Mammary epithelial cell (primary cell): ENCODE measurements around the gene MYOZ3.

ENCODE experiments used
- EZH2 ChIP-seq: IDR thresholded peaks from 2 replicates; pipeline ENCODE4 v1.6.1; 2012; ENCODE audit warnings: low read length, inconsistent platforms, borderline replicate concordance
- TF ChIP-seq, protein P1 (sequence below), 2 donors: IDR thresholded peaks in 1 of 2; conservative IDR thresholded peaks in 1 of 2; 2 replicates each; pipeline ENCODE4 v1.5.1; 2011 to 2012; ENCODE audit warnings: inconsistent platforms in 2 of 2, low read length in 2 of 2, mild to moderate bottlenecking in 2 of 2, control low read depth in 1 of 2, low read depth in 1 of 2; ENCODE audit not compliant: insufficient read depth in 1 of 2; ENCODE audit errors: extremely low read depth in 1 of 2

DNA sequence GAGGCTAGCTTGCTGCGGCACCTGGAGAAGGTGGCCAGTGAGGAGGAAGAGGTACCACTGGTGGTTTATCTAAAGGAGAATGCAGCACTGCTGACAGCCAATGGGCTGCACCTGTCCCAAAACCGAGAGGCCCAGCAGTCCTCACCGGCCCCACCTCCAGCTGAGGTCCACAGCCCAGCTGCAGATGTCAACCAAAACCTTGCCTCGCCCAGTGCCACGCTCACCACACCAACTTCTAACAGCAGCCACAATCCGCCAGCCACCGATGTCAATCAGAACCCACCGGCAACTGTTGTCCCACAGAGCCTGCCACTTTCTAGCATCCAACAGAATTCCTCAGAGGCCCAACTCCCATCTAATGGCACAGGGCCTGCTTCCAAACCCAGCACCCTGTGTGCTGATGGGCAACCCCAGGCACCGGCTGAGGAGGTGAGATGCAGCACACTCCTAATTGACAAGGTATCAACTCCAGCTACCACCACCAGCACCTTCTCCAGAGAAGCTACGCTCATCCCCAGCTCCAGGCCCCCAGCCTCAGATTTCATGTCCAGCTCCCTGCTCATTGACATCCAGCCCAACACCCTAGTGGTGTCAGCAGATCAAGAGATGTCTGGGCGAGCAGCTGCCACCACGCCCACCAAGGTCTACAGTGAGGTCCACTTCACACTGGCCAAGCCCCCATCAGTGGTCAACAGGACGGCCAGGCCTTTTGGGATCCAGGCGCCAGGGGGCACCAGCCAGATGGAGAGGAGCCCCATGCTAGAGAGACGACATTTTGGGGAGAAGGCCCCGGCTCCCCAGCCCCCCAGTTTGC lies 12.6 kb upstream of the MYOZ3 start:
- TF ChIP-seq, protein P1, sequence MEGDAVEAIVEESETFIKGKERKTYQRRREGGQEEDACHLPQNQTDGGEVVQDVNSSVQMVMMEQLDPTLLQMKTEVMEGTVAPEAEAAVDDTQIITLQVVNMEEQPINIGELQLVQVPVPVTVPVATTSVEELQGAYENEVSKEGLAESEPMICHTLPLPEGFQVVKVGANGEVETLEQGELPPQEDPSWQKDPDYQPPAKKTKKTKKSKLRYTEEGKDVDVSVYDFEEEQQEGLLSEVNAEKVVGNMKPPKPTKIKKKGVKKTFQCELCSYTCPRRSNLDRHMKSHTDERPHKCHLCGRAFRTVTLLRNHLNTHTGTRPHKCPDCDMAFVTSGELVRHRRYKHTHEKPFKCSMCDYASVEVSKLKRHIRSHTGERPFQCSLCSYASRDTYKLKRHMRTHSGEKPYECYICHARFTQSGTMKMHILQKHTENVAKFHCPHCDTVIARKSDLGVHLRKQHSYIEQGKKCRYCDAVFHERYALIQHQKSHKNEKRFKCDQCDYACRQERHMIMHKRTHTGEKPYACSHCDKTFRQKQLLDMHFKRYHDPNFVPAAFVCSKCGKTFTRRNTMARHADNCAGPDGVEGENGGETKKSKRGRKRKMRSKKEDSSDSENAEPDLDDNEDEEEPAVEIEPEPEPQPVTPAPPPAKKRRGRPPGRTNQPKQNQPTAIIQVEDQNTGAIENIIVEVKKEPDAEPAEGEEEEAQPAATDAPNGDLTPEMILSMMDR (conservative IDR thresholded peaks at IDR 0.05 in 1 of 2, IDR thresholded peaks at IDR 0.05 in 1 of 2; ENCODE audit: extremely low read depth in 1 of 2, insufficient read depth in 1 of 2, low read depth in 1 of 2, low read length in 2 of 2): no peak
- no peak for TF ChIP-seq EZH2
